GM12874 (cell line): ENCODE results near the gene PASK.

Experiments
- TF ChIP-seq, protein P1 (sequence below): IDR thresholded peaks from 2 replicates; pipeline ENCODE4 v1.5.1; 2011; ENCODE audit warnings: low read depth, mild to moderate bottlenecking, control low read depth, low read length, moderate library complexity; ENCODE audit not compliant: insufficient read depth

Gene PASK

DNA sequence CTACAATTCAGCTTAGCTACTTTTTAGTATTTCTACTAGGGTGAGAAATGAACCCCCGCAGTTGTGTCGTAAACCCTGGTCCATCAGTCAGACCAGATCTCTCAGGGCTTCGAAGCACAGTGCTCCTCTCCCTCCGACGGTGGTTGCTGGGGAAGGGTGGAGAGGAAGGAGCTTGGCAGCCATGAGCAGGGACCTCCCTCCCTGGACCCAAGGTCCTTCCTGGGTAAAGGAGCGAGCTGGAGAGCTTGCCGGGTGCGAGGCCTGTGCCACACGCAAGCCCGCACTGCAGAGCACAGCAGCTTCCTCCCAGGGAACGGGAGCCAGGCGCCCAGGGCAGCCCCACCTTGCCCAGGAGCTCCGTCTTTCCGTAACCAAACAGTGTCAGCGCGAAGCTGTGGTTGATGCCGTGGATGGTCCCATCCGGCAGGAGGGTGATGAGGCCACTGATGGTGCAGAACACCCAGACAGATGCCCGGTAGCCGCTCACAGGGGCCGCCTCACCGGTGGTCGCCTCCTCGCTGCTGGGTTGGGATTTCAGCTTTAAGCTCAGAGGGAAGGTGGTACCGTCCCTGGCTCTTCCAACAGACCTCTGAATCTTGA is 12.5 kb downstream of the PASK start:
- TF ChIP-seq, protein P1, sequence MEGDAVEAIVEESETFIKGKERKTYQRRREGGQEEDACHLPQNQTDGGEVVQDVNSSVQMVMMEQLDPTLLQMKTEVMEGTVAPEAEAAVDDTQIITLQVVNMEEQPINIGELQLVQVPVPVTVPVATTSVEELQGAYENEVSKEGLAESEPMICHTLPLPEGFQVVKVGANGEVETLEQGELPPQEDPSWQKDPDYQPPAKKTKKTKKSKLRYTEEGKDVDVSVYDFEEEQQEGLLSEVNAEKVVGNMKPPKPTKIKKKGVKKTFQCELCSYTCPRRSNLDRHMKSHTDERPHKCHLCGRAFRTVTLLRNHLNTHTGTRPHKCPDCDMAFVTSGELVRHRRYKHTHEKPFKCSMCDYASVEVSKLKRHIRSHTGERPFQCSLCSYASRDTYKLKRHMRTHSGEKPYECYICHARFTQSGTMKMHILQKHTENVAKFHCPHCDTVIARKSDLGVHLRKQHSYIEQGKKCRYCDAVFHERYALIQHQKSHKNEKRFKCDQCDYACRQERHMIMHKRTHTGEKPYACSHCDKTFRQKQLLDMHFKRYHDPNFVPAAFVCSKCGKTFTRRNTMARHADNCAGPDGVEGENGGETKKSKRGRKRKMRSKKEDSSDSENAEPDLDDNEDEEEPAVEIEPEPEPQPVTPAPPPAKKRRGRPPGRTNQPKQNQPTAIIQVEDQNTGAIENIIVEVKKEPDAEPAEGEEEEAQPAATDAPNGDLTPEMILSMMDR = no peak

DNA sequence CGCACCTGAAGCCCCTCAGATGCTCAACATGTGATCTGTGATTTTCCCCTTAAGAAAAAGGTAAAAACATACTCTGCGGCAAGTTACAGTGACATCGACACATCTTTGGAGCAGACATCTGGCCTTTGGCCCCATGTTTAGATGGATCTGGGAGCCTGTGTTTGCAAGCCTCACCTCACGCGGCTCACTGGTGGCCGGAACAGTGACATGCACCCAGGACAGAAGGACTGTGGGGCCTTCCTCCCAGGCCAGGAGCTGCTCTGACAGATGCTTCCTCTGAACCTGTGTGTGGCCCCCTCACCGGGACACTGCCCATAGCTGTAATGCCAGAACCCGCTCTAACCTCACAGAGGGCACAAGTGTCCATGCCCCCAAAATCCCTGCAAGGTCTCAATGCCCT is 13.1 kb downstream of the PASK start:
- TF ChIP-seq, protein P1 = no peak

DNA sequence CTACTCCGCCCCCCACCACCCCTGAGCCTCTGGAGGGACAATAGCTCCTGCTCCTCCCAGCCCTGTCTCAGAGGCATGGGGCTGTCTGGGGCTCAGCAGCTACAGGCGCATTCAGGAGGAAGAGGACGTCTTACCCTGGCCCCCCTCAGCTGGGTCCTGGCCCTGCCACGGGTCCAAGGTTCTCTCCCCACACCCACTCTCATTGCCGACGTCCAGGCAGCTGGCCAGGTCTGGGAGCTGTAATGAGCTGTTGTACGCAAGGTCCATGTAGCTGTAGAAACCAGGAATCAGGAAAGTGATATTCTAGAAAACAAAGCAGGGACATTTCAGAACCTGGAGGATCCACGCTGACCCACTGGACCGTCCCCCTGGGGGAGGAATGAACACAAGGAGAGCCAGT is 13.5 kb downstream of the PASK start:
- TF ChIP-seq, protein P1 = no peak

DNA sequence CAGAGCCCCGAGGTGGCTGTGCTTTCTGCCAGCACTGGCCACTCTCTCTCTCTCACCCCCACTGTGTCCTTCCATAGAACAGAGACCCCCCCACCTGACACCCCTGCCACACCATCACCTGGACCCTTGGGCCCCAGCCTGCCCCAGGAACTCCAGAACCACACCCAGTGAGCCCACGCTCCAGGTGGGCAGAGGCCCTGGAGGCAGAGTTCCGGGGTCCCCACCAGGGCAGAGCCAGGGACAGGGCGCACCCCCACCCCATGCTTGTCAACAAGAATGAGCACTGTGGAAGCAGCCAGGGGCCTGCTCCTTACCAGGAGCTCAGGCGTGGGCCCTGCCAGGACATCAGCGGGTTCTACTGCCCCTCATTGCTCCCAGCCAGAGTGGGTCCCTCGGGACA is 14.6 kb downstream of the PASK start:
- TF ChIP-seq, protein P1 = no peak

DNA sequence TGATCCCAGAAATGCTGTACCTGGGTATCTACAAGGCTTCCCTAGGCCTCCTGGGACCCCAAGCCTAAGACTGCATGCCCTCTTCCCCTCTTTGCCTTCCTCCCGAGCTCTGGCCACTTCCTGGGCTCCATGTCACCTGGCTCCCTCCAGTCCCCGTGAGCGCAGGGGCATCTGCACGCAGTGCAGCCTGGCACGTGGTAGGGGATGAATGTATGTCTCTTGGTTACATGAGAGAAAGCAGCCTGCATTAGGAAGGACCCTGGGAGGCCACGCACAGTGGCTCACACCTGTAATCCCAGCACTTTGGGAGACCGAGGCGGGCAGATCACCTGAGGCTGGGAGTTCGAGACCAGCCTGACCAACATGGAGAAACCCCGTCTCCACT is 15.8 kb downstream of the PASK start:
- TF ChIP-seq, protein P1 = no peak

DNA sequence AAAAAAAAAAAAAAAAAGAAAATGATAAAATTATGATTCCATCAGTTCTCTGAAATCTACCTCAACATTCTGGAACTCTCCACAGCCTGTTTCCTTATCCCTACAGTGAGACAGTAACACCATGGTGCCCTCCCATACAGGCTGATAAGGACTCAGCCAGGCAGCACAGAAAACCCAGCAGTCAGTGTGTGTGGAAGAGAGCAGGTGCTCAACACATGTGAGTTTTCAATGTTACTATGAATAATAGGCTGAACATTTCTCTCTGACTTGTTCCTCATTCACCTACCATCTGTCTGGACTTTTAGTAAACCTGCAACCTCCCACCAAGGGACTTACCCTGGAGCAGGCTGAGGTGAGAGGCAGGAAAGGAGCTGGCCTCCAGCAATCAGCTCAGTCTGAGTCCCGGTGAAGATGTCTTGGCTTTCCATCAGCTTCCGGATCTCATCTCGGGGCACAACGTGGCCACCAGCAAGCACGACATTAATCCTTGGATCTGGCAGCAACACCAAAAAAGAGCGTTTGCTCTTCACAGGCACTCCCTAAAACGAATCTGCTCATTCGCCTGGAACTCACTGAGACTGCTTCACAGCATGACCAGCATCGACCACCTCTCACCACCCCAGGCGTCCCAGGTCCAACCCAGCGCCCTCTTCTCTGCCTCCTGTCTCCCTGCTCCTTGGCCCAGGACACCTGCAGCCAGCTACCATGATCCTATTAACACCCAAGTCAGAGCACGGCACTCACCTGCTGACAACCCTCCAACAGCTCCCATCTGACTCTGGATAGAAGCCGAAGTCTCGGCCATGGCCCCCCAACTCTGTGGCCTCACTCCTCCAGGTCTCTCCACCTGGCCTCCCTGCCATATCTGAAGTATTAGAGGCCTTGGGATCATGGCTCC is 16.5 kb downstream of the PASK start:
- TF ChIP-seq, protein P1 = no peak

DNA sequence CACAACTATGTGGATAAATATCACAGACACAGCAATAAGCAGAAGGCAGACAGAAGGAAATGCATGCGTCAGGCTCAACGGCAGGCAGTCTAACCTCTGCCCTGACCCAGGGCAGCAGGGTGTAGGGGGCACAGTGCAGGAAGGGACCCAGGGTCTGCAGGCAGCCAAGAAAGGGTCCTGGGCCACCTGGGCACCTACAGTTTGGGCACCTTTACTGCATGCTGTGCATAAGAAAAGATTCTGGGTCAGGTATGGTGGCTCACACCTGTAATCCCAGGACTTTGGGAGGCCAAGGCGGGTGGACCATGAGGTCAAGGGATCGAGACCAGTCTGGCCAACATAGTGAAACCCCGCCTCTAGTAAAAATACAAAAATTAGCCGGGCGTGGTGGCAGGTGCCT is 17.7 kb downstream of the PASK start:
- TF ChIP-seq, protein P1 = no peak
